ENCODE results near the gene MAGIX.
"Not testable (repeated sequence)": the region's sequence is repeated elsewhere in the genome, so short reads cannot be mapped to it uniquely, and the experiment has no call there.

The MAGIX gene

DNA sequence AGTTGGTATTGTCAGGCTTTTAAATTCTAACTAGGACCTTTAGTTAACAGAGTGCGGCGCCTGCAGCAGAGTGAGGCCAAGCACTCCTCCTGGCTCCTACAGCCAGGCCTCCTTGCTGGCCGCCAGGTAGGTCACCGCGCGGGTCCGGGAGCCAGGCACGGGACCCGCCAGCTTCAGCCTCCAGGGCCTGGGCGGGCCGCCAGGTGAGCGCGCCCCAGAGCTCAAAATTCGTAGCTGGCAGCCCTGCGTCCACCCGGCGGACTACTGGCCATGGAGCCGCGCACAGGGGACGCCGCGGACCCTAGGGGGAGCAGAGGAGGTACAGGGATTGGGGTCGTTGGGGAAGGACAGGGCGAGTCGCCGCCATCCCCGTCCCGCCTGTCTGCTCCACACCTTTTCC lies at the start of gene MAGIX:
TSS of gene MAGIX (plus strand) at position 139 of the 400 bp plus-strand sequence. CDS start at position 271, 132 bp downstream.
- DNase-seq, result no peak

DNA sequence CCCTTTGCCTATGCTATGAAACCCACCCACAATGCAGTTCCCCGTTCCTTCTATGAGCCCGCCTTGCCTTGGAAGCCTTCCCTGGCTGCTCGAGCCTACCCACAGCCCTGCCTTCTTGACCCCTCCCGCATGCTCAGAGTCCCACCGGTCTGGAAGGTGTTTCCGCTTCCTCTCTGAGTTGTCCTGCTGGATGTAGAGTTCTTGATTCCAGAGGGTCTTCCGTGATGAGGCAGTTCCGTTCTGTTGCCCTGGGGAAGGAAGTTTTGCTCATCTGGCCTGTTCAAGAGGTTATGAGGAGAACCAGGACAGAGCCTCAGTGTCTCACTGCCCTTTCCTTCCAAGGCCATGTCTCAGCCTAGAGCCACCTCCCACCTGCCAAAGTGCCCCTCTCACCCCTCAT lies 46.5 kb upstream of the MAGIX start:
- no peak for DNase-seq

DNA sequence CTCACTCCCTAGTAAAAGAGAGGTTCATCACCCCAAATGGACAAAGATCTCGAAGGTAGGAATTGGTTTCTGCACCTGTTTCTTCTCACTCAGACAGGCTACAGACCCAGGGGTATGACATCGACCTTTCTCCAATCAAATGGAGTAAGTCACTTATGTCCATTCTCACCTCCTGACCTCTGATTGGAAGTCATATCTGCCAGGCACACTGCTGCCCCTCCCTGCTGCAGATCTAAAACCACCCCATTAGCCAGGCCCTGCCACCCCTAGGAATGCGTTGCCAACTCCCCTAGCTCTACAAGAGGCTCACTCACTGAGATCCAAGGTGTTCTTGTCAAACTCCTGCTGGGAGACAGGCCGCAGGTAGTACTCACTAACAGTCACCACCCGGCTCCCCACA lies 45.8 kb upstream of the MAGIX start:
- no peak for DNase-seq

DNA sequence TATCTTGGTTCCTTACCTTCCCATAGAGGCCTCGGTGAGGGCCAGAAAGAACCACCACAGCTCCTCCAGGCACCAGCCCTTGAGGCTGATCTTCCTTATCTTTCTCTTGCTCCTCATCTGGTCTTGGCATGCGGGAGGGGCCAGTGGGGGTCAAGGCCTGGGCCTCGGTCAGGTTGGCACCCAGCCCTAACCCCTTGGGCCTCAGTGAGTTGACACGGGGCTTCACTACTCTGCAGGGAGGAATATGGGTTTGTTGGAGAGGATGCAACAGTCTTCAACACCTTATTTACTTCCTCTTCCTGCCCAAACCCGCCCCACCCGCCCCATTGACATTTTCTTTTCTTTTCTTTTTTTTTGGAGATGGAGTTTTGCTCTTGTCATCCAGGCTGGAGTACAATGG lies 45.0 kb upstream of the MAGIX start:
- DNase-seq, result no peak

DNA sequence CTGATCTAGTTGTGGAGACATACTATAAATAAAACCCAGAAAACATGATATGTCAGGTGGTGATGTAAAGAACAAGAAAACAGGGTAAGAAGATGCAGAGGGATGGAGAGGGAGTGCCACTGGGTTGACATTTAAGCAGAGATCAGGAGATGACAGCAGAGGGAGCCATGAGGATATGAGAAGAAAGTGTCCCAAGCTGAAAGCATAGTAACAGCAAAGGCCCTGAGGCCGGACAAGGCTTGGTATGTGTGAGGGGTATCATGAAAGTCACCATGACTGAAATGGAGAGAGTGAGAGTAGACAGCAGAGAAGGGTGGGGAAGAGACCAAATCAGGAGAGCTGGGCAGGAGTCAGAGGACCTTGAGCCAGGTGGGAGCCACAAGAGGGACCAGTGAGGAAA lies 42.5 kb upstream of the MAGIX start:
- no peak for DNase-seq

DNA sequence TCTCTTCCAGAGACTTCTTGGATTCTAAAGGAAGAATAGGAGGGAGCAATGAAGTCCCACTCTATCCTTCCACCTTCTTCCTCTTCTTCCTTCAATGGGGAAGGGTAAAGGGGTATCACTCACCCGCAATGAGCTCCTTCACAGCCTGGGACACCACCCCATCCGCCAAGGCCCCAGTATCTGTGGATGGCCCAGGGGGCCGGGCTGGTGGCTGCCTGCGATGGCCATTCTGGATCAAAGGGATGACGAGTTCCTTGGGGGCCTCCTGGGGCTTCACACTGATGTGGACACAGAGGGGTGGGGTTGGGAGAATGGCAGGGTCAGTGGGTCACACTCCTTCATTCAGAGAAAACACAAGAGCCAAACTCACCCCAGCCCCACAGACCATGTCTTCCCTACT lies 40.1 kb upstream of the MAGIX start:
- DNase-seq, result no peak

DNA sequence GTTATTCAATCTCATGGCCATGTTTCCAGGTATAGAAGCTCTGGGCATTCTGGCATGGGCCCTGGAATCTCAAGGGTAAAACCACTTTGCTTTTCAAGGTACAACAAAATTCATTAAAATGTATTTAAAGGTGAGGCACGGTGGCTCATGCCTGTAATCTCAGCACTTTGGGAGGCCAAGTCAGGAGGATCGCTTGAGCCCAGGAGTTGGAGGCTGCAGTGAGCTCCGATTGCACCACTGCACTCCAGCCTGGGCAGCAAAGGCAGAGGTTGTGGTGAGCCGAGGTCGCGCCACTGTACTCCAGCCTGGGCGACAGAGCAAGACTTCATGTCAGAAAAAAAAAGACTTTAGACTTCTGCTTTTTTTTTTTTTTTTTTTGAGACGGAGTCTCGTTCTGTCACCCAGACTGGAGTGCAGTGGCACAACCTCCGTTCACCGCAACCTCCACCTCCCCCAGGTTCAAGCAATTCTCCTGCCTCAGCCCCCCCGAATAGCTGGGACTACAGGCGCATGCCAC lies 34.8 kb upstream of the MAGIX start:
- DNase-seq, result not testable (repeated sequence)

DNA sequence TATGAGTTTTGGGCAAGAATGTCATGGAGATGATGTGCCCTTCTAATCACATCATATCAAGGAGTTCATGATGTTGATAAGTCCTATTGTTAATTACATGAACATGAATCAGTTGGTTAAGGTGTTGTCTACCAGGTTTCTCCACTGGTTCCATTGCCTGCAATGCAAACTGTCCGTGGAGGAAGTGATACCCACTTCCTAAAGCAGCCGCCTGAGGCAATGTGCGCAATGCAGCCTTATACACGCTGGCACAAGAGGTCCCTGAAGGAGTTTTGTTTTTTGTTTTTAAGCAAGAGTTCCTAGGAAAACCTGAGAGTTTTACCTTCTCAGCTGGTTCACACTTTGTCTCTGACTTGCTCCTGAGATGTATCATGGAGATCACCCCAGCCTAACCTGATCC lies 33.1 kb upstream of the MAGIX start:
- DNase-seq, result no peak

DNA sequence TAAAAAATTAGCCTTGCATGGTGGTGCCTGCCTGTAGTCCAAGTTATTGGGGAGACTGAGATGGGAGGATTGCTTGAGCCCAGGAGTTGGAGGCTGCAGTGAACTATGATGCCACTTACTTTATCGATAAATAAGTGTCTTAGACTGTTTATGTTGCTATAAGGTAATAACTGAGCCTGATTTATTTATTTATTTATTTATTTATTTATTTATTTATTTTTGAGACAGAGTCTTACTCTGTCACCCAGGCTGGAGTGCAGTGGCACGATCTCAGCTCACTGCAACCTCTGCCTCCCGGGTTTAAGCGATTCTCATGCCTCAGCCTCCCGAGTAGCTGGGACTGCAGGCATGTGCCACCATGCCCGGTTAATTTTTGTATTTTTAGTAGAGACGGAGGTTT lies 30.3 kb upstream of the MAGIX start:
- not testable (repeated sequence) for DNase-seq

DNA sequence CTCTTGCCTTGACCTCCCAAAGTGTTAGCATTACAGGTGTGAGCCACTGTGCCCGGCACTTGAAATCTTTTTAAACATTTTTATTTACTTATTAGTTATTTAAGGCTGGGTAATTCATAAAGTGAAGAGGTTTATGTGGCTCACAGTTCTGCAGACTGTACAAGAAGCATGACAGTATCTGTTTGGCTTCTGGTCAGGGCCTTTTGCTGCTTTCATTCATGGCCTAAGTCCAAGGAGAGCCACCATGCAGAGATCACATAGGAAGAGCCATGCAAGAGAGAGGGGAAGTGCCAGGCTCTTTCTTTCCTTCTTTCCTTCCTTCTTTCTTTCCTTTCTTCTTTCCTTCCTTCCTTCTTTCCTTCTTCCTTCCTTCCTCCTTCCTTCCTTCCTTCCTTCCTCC lies 28.8 kb upstream of the MAGIX start:
- no peak for DNase-seq

DNA sequence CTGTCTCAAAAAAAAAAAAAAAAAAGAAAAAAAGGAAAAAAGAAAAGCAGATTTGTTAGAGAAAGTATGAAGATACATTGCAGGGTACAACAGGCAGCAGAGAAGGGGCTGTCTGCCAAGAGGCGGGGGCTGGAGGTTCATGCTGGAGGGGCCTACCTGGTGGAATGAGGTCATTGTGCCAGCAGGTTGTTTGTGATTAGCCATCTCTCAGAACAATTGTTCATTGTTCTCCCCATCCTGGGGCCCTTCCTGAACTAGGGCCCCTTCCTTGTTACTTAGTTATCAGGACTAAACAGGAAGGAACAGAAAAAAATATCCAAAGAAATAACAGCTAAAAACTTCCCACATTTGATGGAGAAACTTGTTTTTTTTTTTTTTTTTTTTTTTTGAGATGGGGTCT lies 25.1 kb upstream of the MAGIX start:
- DNase-seq, result no peak

DNA sequence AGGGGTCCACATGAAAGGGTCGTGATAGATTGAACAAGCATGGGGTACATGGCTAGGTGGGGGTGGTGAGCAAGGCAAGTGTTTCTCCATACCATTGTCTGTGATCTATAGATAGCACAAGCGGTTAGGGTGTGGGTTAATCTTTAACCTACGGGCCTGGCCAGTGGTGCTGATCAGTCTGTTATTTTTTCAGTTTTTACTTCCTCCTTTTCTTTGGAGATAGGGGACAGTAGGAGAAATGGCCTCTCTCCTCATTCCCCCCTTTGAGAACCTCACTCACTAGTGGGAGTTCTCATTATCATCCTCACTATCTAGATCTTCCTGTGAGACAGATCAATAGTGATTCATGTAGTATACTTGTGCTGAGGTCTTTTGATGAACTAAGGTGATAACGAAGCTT lies 22.8 kb upstream of the MAGIX start:
- no peak for DNase-seq

DNA sequence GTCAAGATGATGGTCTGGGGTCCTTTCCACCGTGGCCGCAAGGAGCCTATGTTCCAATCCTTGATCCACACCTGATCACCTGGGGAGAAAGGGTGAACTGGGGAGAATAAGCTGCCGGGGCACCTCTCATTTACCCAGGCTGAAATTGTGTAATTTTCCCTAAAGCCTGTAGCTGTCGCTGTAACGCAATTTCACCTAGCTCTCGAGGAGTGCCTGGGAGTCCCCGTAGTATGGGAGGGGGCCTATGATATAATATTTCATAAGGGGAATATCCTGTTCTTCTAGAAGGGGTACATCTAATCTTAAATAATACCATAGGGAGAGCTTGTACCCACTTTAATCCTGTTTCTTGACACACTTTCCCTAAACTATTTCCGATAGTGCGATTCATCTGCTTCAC lies 20.3 kb upstream of the MAGIX start:
- not testable (repeated sequence) for DNase-seq

DNA sequence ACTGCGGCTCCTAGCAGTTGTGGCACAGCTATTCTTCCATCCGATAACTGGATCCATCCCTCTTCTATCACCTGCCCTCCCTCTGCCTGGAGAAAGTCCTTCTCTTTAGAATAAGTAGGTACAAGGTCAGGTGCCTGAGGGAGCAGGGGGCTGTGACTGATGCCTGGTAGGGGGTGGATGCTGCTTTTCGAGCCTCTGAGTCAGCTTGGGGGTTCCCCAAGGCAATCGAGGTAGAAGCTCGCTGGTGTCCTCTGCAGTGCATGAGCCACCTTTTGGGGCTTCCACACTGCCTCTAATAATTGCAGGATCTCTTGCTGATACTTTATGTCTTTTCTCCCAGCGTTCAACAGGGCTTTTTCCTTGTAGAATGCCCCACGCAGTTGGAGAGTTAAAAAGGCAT lies 19.4 kb upstream of the MAGIX start:
- DNase-seq, result not testable (repeated sequence)

DNA sequence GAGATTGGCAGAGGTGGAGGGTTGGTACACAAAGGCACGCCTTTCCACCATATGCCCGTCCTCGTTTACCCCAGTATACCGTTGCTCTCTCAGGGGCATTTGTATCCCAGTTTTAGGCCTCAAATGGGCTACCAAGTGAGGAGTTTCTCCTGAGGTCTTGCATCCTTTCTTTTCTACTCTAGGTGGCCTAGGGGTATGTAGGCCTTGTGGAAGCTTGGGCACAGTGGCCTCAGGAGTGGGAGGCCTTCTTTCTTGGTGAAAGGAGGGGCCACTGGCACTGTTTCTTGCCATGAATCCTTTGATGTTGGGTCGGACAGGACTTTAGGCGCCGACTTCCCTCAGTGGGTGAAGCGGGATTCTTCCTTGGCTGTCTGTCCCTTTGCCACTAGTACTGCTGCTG lies 15.3 kb upstream of the MAGIX start:
- DNase-seq, result no peak

DNA sequence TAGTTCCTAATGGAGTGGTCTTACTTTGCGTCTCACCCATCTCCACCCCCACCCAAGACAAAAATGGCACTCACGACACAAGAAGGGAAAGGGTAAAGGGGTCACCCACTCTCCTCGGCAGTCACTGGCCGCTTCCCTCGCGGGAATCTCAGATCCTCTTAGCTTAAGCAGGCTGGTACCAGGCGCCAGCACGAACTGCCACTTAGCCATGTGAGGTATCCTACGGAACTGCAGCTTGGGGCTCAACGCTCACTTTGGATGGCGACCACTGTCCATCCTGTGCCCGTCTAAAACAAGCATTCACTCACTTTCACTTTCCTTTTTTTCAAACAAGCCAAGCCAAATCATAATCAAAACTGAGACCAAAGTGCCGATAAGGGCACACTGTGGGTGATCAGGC lies 14.6 kb upstream of the MAGIX start:
- no peak for DNase-seq

DNA sequence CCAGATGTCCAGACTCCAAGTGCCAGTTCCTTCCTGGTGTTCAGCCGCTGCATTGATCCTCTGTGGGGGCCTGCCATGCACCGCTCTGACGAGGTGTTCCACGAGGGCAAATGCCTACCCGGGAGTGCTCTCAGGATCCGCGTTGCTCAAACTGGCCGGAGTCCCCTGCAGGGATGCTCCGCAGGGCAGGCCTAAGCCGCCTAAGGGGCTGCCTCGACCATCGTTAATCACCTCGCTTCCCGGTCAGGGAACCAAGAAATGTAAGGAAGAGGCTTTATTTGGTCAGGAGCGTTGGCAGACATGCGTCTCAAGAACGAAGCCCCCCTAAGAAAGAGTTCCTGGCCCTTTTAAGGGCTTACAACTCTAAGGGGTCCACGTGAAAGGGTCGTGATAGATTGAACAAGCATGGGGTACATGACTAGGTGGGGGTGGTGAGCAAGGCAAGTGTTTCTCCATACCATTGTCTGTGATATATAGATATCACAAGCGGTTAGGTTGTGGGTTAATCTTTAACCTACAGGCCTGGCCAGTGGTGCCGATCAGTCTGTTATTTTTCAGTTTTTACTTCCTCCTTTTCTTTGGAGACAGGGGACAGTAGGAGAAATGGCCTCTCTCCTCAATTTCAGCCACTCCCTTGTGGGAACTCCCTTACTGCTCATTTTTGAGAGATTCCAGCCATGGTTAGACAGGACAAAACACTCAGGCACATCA lies 14.0 kb upstream of the MAGIX start:
- DNase-seq, result not testable (repeated sequence)

DNA sequence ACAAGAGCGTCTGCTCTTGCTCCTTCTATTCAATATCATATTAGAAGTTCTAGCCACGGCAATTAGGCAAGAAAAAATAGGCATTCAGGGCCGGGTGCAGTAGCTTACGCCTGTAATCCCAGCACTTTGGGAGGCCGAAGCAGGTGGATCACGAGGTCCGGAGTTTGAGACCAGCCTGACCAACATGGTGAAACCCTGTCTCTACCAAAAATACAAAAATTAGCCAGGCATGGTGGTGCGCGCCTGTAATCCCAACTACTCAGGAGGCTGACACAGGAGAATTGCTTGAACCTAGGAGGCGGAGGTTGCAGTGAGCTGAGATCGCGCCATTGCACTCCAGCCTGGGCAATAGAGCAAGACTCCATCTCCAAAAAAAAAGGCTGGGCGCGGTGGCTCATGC lies 13.3 kb upstream of the MAGIX start:
- DNase-seq, result not testable (repeated sequence)

DNA sequence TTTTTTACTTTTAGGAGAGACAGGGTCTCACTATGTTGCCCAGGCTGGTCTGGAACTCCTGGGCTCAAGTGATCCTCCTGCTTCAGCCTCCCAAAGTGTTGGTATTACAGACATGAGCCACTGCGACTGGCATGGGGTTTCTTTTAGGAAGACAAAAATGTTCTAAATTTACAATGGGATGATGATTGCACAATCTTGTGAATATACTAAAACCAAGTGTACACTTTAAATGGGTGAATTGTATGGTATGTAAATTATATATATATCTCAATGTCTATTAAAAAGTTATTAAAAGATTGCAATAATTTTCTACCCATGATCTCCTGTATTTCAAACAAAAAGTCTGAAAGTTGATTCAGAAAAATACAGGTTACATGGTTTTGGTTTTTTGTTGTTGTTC lies 9.1 kb upstream of the MAGIX start:
- DNase-seq, result no peak

DNA sequence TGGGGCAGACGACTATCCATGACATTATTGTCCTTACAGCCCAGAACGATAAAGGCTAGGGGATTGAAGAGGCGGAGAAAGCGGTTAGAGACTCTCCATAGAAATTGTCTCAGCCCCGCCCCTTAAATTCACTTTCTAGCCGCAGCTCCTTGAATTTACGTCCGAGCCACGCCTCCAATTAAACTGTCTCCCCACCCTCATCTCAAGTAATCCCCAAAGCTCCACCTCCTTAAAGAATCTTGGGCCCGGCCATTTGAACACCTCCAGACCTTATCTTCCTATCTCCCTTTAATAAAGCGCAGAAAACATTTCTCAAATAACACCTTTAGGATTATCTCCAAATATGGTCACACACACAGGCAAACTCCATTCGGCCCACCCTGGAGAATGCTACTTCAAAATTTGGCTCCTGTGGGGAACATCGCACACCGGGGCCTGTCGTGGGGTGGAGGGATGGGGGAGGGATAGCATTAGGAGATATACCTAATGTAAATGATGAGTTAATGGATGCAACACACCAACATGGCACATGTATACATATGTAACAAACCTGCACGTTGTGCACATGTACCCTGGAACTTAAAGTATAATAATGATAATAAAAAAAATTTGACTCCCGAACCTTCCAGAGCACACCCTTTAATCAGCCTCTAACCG lies 7.2 kb upstream of the MAGIX start:
- DNase-seq, result peak; percentile 15

DNA sequence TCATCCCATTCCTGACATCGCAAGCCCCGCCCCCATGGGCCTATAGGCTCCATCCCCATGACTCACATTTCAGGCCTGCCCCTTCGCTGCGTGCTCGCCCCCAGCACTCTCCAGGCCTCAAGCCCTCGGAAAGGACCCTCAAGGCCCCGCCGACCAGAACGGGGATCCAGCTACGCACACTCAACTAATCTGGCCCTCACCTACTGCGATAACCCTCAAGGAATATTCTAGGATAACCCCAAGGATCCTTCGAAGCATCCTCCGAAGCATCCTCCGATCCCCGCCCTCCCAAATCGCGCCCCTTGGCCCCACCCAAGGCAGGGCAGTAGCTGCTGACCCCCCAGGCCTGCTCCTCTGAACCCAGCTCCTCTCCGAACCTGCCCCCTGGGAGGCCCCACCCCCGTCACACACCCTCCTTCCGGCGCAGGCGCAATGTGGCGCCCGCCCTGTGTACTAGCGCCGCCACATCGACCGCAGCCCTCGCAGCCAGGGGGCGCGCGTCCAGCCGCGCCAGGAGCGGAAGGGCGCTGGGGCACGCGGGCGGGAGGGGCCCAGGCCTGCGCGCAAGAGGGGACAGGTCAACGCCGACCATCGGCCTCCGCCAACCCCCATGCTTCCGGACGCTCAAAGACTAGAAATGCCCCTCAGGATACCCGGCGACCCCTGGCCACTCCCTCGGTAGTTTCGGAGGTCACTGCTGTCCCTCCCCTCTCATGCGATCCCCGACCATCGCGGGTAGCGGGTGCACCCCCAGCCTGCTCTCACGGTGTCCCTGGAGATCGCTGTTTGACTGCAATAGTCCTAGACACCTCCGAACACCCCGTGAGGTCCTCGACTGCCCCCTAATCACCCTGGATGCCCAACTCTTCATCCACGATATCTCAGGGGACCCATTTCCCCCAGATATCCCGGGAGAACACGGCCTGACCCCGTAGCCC lies 6.4 kb upstream of the MAGIX start:
- DNase-seq, result peak; percentile 25

DNA sequence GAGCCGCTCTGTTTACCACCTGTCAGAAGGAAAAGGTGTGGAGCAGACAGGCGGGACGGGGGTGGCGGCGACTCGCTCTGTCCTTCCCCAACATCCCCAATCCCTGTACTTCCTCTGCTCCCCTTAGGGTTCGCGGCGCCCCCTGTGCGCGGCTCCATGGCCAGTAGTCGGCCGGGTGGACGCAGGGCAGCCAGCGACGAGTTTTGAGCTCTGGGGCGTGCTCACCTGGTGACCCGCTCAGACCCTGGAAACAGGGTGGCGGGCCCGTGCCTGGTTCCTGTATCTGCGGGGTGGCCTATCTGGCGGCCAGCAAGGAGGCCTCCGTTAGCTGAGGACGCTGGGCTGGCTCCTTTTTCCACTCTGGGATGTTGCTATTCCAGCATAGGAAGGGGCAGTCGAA lies 5.4 kb upstream of the MAGIX start:
- DNase-seq, result no peak

DNA sequence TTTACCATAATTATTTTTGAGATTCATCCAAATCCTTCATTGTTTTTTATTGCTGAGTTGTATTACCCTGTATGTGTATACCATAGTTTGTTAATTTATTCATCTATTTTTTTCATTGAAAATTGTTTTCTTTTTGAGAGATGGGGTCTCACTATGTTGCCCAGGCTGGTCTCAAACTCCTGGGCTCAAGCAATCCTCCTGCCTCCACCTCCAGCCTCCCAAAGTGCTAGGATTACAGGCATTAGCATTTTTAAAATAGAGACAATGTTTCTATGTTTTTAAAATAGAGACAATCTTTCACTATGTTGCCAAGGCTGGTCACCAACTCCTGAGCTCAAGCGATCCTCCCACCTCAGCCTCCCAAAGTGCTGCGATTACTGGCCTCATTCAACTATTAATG lies 1.6 kb upstream of the MAGIX start:
- DNase-seq, result no peak

DNA sequence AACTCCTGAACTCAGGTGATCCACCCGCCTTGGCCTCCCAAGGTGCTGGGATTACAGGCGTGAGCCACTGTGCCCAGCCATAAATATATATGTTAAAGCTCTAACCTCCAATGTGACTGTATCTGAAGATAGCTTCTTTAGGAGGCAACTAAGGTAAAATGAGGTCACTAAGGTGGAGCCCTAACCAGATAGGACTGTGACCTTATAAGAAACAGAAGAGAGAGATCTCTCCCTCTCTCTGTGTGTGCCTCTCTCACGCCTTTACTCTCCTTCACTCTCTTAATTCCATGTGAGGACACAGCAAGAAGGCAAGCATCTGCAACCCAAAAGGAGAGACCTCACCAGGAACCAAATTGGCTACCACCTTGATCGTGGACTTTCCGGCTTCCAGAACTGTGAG lies 926 bp upstream of the MAGIX start:
- DNase-seq, result no peak

Data from NCI-H1436 treated with DMSO at 0.1 percent for 48 hours (cell line).